Renal cortical epithelial cell (primary cell): ENCODE data around the gene HDAC11. TPM values are rescaled to one million over a fixed set of nuclear protein-coding genes. Genes with fewer than 3 reads are reported as not detected.
"Not testable (repeated sequence)": the region's sequence is repeated elsewhere in the genome, so short reads cannot be mapped to it uniquely, and the experiment has no call there.

Experiments
- DNase-seq: peaks from one replicate; pipeline ENCODE4 v3.0.0-alpha.2; 2011; ENCODE audit warnings: low read depth
- total RNA-seq: library from RNA; depleted of rRNA; stranded (reverse); fragments of >200 nt; gene quantifications from 2 replicates; pipeline ENCODE4 v1.2.3, GENCODE V29; 2014

Gene HDAC11
- total RNA-seq = 18.4 and 23.7 TPM in 2 replicates

GRCh38 chr3:13479582-13480339, at the start of gene HDAC11:
Gene HDAC11 (plus strand): TSS chr3:13480306. CDS start chr3:13480348, 42 bp downstream.
- peak; percentile 87 for DNase-seq

GRCh38 chr3:13430411-13430875, 49.7 kb upstream of the HDAC11 start:
- DNase-seq = not testable (repeated sequence)

- no peak for DNase-seq
Observed at GRCh38 chr3:13432093-13432492, 48.0 kb upstream of the HDAC11 start.

- DNase-seq = no peak
Observed at GRCh38 chr3:13433912-13434311, 46.2 kb upstream of the HDAC11 start.

- DNase-seq = not testable (repeated sequence)
Observed at GRCh38 chr3:13436213-13436612, 43.9 kb upstream of the HDAC11 start.

GRCh38 chr3:13440204-13440817, 39.8 kb upstream of the HDAC11 start:
- no peak for DNase-seq

GRCh38 chr3:13442882-13443281, 37.2 kb upstream of the HDAC11 start:
- not testable (repeated sequence) for DNase-seq

GRCh38 chr3:13451301-13451673, 28.8 kb upstream of the HDAC11 start:
- DNase-seq = peak; percentile 57

GRCh38 chr3:13452490-13453335, 27.4 kb upstream of the HDAC11 start:
- DNase-seq = peak; percentile 63

GRCh38 chr3:13455644-13456043, 24.5 kb upstream of the HDAC11 start:
- no peak for DNase-seq

GRCh38 chr3:13457593-13457992, 22.5 kb upstream of the HDAC11 start:
- DNase-seq = no peak

- no peak for DNase-seq
Observed at GRCh38 chr3:13459605-13460340, 20.3 kb upstream of the HDAC11 start.

- no peak for DNase-seq
Observed at GRCh38 chr3:13460341-13460736, 19.8 kb upstream of the HDAC11 start.

GRCh38 chr3:13461169-13462124, 18.7 kb upstream of the HDAC11 start:
- peak; percentile 53 for DNase-seq

- DNase-seq = no peak
Observed at GRCh38 chr3:13462125-13462629, 17.9 kb upstream of the HDAC11 start.

- no peak for DNase-seq
Observed at GRCh38 chr3:13462822-13463221, 17.3 kb upstream of the HDAC11 start.

- DNase-seq = no peak
Observed at GRCh38 chr3:13463618-13464400, 16.3 kb upstream of the HDAC11 start.

- DNase-seq = no peak
Observed at GRCh38 chr3:13465236-13465873, 14.8 kb upstream of the HDAC11 start.

- DNase-seq = no peak
Observed at GRCh38 chr3:13466781-13467180, 13.3 kb upstream of the HDAC11 start.
